Stimulated activated CD4-positive, alpha-beta T cell treated with anti-CD3 and anti-CD28 coated beads, Interleukin-2, amount 100 ng/mL, for 24 hours (primary cell): ENCODE data around the gene M6PR.
"Not testable (repeated sequence)": the region's sequence is repeated elsewhere in the genome, so short reads cannot be mapped to it uniquely, and the experiment has no call there.

Experiments used
- DNase-seq, 2 donors: peaks; one replicate each; pipeline ENCODE4 v3.0.0-alpha.2; 2020

M6PR gene

GRCh38 chr12:8950702-8951478 is 1.4 kb upstream of the M6PR start:
- no peak for DNase-seq

GRCh38 chr12:8950221-8950527 is 729 bp upstream of the M6PR start:
- no peak for DNase-seq

GRCh38 chr12:8948701-8949341 is 624 bp downstream of the M6PR start:
- DNase-seq, result no peak

- DNase-seq, result no peak
Measured at GRCh38 chr12:8947737-8948136, 1.7 kb downstream of the M6PR start.

GRCh38 chr12:8946733-8947132 is 2.7 kb downstream of the M6PR start:
- no peak for DNase-seq

GRCh38 chr12:8943565-8944186 is 5.8 kb downstream of the M6PR start:
- DNase-seq, result no peak

- DNase-seq, result no peak
Measured at GRCh38 chr12:8941691-8942478, 7.6 kb downstream of the M6PR start.

GRCh38 chr12:8937842-8938442 is 11.5 kb downstream of the M6PR start:
- DNase-seq, result not testable (repeated sequence)

- DNase-seq, result no peak
Measured at GRCh38 chr12:8936735-8937134, 12.7 kb downstream of the M6PR start.

- not testable (repeated sequence) for DNase-seq
Measured at GRCh38 chr12:8934080-8934479, 15.4 kb downstream of the M6PR start.

GRCh38 chr12:8932464-8932863 is 17.0 kb downstream of the M6PR start:
- DNase-seq, result not testable (repeated sequence)

GRCh38 chr12:8930655-8931323 is 18.7 kb downstream of the M6PR start:
- not testable (repeated sequence) for DNase-seq

- no peak for DNase-seq
Measured at GRCh38 chr12:8922544-8922943, 26.9 kb downstream of the M6PR start.

- DNase-seq, result not testable (repeated sequence)
Measured at GRCh38 chr12:8919643-8920042, 29.8 kb downstream of the M6PR start.

GRCh38 chr12:8917751-8918150 is 31.7 kb downstream of the M6PR start:
- DNase-seq, result no peak

- DNase-seq, result no peak
Measured at GRCh38 chr12:8917031-8917430, 32.4 kb downstream of the M6PR start.

GRCh38 chr12:8916154-8916553 is 33.3 kb downstream of the M6PR start:
- DNase-seq, result no peak

- DNase-seq, result peak; percentile 62 to 67
Measured at GRCh38 chr12:8914716-8915526, 34.5 kb downstream of the M6PR start.

- DNase-seq, result peak; percentile 75 to 81
Measured at GRCh38 chr12:8914033-8914715, 35.3 kb downstream of the M6PR start, which contains the start of gene PHC1. Gene PHC1 (plus strand): TSS chr12:8914509. CDS start chr12:8917678, 3,169 bp downstream.

- DNase-seq, result no peak
Measured at GRCh38 chr12:8913702-8914032, 35.8 kb downstream of the M6PR start.

GRCh38 chr12:8912914-8913313 is 36.5 kb downstream of the M6PR start:
- peak; percentile 8 to 27 for DNase-seq
